Astrocyte (in vitro differentiated cells and primary cell): ENCODE measurements around the gene PTPN3.
A peak's percentile ranks its signal among the peaks of the same experiment; 100 is the strongest.

Experiments
- EZH2 ChIP-seq: IDR thresholded peaks from 2 replicates; pipeline ENCODE4 v1.6.1; 2012; ENCODE audit warnings: mild to moderate bottlenecking, low read length, inconsistent platforms; ENCODE audit not compliant: insufficient read depth
- TF ChIP-seq, protein P1 (sequence below): IDR thresholded peaks from 2 replicates; pipeline ENCODE4 v1.5.1; 2011; ENCODE audit warnings: low read depth, mild to moderate bottlenecking, inconsistent platforms, low read length, moderate library complexity; ENCODE audit not compliant: insufficient read depth

DNA sequence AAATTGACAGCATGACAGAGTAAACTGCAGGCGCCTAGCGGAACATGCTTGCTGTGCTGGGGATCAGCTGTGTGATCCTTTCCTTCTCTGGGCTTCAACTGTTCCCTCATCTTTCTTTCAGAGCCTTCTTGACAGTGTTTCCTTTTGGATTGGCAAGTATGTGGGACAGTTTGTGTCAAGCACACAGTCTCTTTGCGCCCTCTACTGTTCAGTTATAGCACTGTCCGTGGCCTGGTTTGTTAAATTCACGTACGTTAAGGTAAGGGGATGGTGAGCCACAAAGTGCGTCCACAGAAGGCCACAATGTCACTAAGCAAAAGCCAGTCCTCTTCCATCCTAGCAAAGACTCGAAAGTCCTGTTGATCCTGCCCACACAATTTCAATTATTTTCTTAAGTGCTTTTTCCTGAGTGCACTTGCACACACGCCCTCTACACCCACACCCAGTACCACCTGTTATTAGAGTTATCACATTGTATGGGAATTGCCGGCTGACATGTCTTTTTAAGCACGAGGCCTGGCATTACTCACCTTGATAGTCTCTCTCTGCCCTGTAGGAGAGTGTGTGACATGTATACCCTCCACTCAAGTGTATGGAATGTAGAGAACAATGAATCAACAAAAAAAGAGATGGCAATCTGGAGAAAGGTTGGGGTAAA, 22.5 kb upstream of the PTPN3 start:
- TF ChIP-seq, protein P1, sequence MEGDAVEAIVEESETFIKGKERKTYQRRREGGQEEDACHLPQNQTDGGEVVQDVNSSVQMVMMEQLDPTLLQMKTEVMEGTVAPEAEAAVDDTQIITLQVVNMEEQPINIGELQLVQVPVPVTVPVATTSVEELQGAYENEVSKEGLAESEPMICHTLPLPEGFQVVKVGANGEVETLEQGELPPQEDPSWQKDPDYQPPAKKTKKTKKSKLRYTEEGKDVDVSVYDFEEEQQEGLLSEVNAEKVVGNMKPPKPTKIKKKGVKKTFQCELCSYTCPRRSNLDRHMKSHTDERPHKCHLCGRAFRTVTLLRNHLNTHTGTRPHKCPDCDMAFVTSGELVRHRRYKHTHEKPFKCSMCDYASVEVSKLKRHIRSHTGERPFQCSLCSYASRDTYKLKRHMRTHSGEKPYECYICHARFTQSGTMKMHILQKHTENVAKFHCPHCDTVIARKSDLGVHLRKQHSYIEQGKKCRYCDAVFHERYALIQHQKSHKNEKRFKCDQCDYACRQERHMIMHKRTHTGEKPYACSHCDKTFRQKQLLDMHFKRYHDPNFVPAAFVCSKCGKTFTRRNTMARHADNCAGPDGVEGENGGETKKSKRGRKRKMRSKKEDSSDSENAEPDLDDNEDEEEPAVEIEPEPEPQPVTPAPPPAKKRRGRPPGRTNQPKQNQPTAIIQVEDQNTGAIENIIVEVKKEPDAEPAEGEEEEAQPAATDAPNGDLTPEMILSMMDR = peak; percentile 97
- no peak for TF ChIP-seq EZH2
